SU-DHL-6 (cell line): Measurements from ENCODE around the gene NR1D2.

Experiments used
- H2AFZ ChIP-seq: fragments of 200-600 bp; sonication (generic); 2 replicates; pipeline ENCODE4 v1.6.1; 2014; ENCODE audit warnings: low read depth, mild to moderate bottlenecking, moderate library complexity, mixed read lengths, antibody characterized with exemption, low read length; ENCODE audit not compliant: severe bottlenecking
- H3F3A ChIP-seq: fragments of 200-600 bp; shearing (Covaris generic); 2 replicates; pipeline ENCODE4 v1.6.0; 2016; ENCODE audit warnings: antibody characterized with exemption, mild to moderate bottlenecking; ENCODE audit not compliant: insufficient read depth
- H3K27ac ChIP-seq: fragments of 200-600 bp; sonication (generic); 2 replicates; pipeline ENCODE4 v1.5.1; 2016; ENCODE audit warnings: low read depth, mild to moderate bottlenecking, low read length, moderate library complexity, mixed read lengths
- H3K27me3 ChIP-seq: fragments of 200-600 bp; sonication (generic), shearing (Covaris generic); 2 replicates; pipeline ENCODE4 v1.6.0; 2014; ENCODE audit warnings: mild to moderate bottlenecking, low read length
- H3K36me3 ChIP-seq: fragments of 200-600 bp; sonication (generic); 2 replicates; pipeline ENCODE4 v1.6.1; 2014; ENCODE audit warnings: mild to moderate bottlenecking, low read length, mixed read lengths
- H3K4me2 ChIP-seq: fragments of 300-600, 200-600 bp; shearing (Covaris generic), sonication (generic); 2 replicates; pipeline ENCODE4 v1.6.0; 2014; ENCODE audit warnings: low read length, low read depth, mild to moderate bottlenecking; ENCODE audit not compliant: poor library complexity, severe bottlenecking
- H3K4me3 ChIP-seq: fragments of 200-600 bp; sonication (generic); 2 replicates; pipeline ENCODE4 v1.5.1; 2014; ENCODE audit warnings: antibody characterized with exemption, low read length, mild to moderate bottlenecking, mixed read lengths; ENCODE audit not compliant: insufficient read depth, poor library complexity, severe bottlenecking
- H3K79me2 ChIP-seq: fragments of 200-600 bp; sonication (generic); 2 replicates; pipeline ENCODE4 v1.6.1; 2014; ENCODE audit warnings: mild to moderate bottlenecking, low read length, moderate library complexity; ENCODE audit not compliant: insufficient read depth
- H3K9ac ChIP-seq: fragments of 200-600 bp; sonication (generic); 2 replicates; pipeline ENCODE4 v1.7.0; 2014; ENCODE audit warnings: mild to moderate bottlenecking, low read length
- H3K9me2 ChIP-seq: fragments of 200-600 bp; sonication (generic); replicated peaks from 2 replicates; pipeline ENCODE4 v1.6.1; 2014; ENCODE audit warnings: low read length; ENCODE audit not compliant: insufficient read depth
- H3K9me3 ChIP-seq: fragments of 200-600 bp; sonication (generic); 2 replicates; pipeline ENCODE4 v1.6.1; 2014; ENCODE audit warnings: low read length, mixed read lengths; ENCODE audit not compliant: insufficient read depth
- H4K20me1 ChIP-seq: fragments of 200-600 bp; sonication (generic); 2 replicates; pipeline ENCODE4 v1.6.1; 2014; ENCODE audit warnings: low read depth, mild to moderate bottlenecking, antibody characterized with exemption, low read length, moderate library complexity, mixed read lengths
- EZH2phosphoT487 ChIP-seq: fragments of 200-600 bp; sonication (generic), shearing (Covaris generic); conservative IDR thresholded peaks from 2 replicates; pipeline ENCODE4 v1.6.1; 2018; ENCODE audit warnings: mild to moderate bottlenecking, antibody characterized with exemption, low read length, moderate library complexity, mixed read lengths
- TF ChIP-seq, protein P1 (sequence below): fragments of 200-600 bp; sonication (generic); IDR thresholded peaks from one replicate; pipeline ENCODE4 v1.5.1; 2017; ENCODE audit warnings: antibody characterized with exemption, mild to moderate bottlenecking, low read length, moderate library complexity; ENCODE audit not compliant: insufficient read depth, poor library complexity, severe bottlenecking

Gene NR1D2

GRCh38 chr3:23985747-23986544 lies 40.9 kb downstream of the NR1D2 start:
- H2AFZ ChIP-seq, result no peak overlapping the region

DNA sequence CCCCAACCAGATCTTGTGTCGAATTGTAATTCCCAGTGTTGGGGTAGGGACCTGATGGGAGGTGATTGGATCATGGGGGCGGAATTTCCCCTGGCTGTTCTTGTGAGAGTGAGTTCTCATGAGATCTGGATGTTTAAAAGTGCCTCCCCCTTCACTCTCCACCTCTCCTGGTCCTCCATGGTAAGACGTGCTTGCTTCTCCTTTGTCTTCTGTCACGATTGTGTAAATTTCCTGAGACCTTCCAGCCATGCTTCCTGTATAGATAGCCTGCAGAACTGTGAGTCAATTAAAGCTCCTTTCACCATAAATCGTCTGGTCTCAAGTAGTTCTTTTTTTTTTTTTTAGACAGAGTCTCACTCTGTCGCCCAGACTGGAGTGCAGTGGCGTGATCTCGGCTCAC lies 42.3 kb downstream of the NR1D2 start:
- Histone ChIP-seq H4K20me1 (no peaks in the 10 kb centered on the region), H2AFZ (no peak overlapping the region), H3K9me2 (no peaks in the 10 kb centered on the region), H3K79me2 (no peaks in the 10 kb centered on the region), H3K4me2 (no peak overlapping the region), H3K9ac (no peak overlapping the region), H3K4me3 (no peak overlapping the region), H3K27ac (no peak overlapping the region), H3K27me3 (no peaks in the 10 kb centered on the region), H3K36me3 (no peaks in the 10 kb centered on the region), H3K9me3 (no peaks in the 10 kb centered on the region), H3F3A (no peaks in the 10 kb centered on the region)
- TF ChIP-seq, protein P1, sequence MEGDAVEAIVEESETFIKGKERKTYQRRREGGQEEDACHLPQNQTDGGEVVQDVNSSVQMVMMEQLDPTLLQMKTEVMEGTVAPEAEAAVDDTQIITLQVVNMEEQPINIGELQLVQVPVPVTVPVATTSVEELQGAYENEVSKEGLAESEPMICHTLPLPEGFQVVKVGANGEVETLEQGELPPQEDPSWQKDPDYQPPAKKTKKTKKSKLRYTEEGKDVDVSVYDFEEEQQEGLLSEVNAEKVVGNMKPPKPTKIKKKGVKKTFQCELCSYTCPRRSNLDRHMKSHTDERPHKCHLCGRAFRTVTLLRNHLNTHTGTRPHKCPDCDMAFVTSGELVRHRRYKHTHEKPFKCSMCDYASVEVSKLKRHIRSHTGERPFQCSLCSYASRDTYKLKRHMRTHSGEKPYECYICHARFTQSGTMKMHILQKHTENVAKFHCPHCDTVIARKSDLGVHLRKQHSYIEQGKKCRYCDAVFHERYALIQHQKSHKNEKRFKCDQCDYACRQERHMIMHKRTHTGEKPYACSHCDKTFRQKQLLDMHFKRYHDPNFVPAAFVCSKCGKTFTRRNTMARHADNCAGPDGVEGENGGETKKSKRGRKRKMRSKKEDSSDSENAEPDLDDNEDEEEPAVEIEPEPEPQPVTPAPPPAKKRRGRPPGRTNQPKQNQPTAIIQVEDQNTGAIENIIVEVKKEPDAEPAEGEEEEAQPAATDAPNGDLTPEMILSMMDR, result no peak
- TF ChIP-seq EZH2phosphoT487, result no peak

More at GRCh38 chr3:23985747-23986544, 40.9 kb downstream of the NR1D2 start:
- Histone ChIP-seq H3K4me2 (no peak overlapping the region), H3K27me3 (no peaks in the 10 kb centered on the region), H3K9me2 (no peaks in the 10 kb centered on the region), H4K20me1 (no peaks in the 10 kb centered on the region), H3F3A (no peaks in the 10 kb centered on the region), H3K9me3 (no peaks in the 10 kb centered on the region), H3K4me3 (no peak overlapping the region), H3K27ac (no peak overlapping the region), H3K79me2 (no peaks in the 10 kb centered on the region), H3K9ac (no peak overlapping the region), H3K36me3 (no peaks in the 10 kb centered on the region)
- TF ChIP-seq, protein P1, result no peak
- no peak for TF ChIP-seq EZH2phosphoT487

DNA sequence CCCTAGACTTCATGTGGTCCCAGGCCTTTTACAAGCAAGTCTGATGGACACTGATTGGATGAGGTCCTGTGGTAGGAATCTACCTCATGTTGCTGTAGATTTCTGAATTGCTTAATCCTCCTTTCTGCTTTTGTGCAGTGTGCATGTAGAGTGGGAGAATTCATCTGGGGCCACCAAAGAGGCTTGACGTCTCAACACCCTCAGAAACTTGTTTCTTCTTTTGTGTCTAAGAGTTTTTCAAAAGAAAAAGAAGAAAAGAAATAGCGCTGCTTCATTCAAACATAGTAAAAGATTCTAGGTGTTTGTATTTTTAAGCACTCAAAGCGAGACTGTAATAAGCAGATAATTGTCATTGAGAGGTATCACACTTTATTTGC lies 46.2 kb downstream of the NR1D2 start:
- Histone ChIP-seq H3K4me3 (no peak overlapping the region), H3K9me3 (no peaks in the 10 kb centered on the region), H3K4me2 (no peak overlapping the region), H3K79me2 (no peaks in the 10 kb centered on the region), H3K27me3 (no peaks in the 10 kb centered on the region), H3F3A (no peaks in the 10 kb centered on the region), H4K20me1 (no peaks in the 10 kb centered on the region), H3K9me2 (no peaks in the 10 kb centered on the region), H3K36me3 (no peaks in the 10 kb centered on the region), H3K27ac (no peak overlapping the region), H2AFZ (no peak overlapping the region), H3K9ac (no peak overlapping the region)
- TF ChIP-seq EZH2phosphoT487, result no peak
- TF ChIP-seq, protein P1, result no peak
